Activated gamma-delta T cell treated with anti-CD3 and anti-CD28 coated beads, Interleukin-2, amount 50 U/mL, for 16 hours (primary cell): ENCODE measurements around the gene ASB1.

Experiments
- DNase-seq: peaks from one replicate; pipeline ENCODE4 v3.0.0-alpha.2; 2020; ENCODE audit warnings: low read depth

The ASB1 gene

DNA sequence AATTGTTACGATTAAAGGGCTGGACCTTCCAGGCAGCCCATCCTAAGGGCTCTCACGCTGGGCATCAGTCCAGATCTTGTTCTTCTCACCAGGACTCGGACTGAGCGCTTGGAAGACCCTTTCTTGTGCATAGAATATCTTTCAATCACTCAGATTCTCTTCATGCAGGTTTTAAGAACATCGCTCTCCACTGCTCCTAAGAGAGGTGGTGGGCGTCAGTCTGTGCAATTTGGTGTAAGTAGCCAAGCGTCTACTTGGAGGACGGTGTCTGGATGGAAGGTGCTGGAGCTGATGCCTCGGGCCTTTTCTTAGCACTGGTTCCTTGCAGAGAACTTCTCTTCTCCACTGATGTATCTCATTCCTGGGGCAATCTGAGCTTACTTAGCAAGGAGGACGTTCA lies 68.7 kb downstream of the ASB1 start:
- no peak for DNase-seq

DNA sequence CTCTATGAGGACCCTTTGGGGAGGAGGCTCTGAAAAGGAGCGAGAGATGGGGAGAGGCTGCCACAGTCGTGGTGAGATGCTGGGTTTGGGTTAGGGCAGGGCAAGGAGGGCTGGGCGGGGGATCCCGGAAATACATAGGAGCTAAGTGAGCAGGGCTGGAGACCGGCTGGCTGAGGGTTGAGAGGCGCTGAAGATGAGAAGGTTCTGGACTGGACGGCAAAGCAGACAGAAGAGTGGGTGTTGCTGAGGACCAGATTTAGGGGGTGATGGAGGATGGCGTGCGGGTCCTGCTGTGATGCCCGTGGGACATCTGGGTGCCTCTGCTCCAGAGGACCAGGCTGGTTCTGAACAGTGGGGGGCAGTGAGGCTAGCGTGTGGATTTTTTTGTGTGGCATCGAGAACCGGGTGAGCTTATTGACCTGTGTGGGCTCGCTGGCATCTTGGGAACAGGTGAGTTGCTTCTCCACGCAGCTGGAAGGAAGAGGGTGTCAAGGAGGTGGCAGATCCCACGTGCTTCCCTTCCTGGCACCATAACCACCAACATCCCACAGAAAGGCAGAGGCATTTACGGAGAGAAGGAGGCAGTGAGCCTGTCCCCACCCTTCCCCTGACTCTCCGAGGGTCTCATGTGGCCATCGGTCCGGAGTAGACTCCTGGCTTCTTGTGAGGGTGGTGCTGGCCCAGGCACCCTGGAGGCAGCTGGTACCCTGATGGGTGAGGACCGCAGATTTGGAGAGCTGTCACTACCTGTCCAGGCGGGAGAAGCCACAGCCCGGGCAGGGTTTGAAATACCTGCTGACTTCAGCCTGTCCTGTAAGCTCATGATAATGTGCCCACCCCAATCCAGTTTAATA lies 70.3 kb downstream of the ASB1 start:
- no peak for DNase-seq

GRCh38 chr2:238497610-238498005 lies 70.9 kb downstream of the ASB1 start:
- DNase-seq = no peak

DNA sequence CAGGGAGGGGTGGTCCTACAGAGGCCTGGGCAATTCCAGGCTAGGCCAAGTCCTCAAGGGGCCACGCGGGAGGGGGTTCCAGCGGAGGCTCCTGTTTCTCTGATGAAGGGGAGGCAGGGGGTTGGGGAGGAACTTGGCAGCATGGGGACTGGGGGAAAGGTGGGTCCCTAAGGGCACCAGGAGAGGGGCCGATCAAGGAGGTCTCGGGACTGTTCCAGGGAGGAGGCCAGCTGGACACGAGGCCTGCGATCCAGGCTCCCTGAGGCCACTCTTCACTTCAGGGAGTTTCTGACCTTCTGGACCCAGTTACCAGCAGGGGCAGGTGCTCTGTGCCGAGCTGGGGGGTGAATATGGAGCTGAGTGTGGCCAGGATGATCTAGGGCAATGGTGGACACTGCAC lies 71.5 kb downstream of the ASB1 start:
- DNase-seq = no peak

- no peak for DNase-seq
Observed at GRCh38 chr2:238498691-238499295, 72.1 kb downstream of the ASB1 start.

GRCh38 chr2:238499731-238500580 lies 73.2 kb downstream of the ASB1 start:
- DNase-seq = no peak

GRCh38 chr2:238501311-238501710 lies 74.6 kb downstream of the ASB1 start:
- DNase-seq = no peak
